HK-2 (cell line): ENCODE results near the gene CNTNAP4.

Source experiments
- DNase-seq: peaks from one replicate; pipeline ENCODE4 v3.0.0-alpha.2; 2018; ENCODE audit not compliant: unreplicated experiment

The CNTNAP4 gene

GRCh38 chr16:76276745-76277438 is at the start of gene CNTNAP4:
Gene CNTNAP4, plus strand, starts transcription at chr16:76277401. Its CDS starts 262 bp downstream, at chr16:76277663.
- no peak for DNase-seq

- DNase-seq = no peak
Observed at GRCh38 chr16:76228546-76229146, 48.6 kb upstream of the CNTNAP4 start.

- DNase-seq = no peak
Observed at GRCh38 chr16:76232704-76233103, 44.5 kb upstream of the CNTNAP4 start.

- no peak for DNase-seq
Observed at GRCh38 chr16:76235025-76235424, 42.2 kb upstream of the CNTNAP4 start.

GRCh38 chr16:76235426-76235825 is 41.8 kb upstream of the CNTNAP4 start:
- no peak for DNase-seq

GRCh38 chr16:76237471-76237870 is 39.7 kb upstream of the CNTNAP4 start:
- no peak for DNase-seq

GRCh38 chr16:76241755-76242154 is 35.4 kb upstream of the CNTNAP4 start:
- DNase-seq = no peak

- DNase-seq = no peak
Observed at GRCh38 chr16:76243620-76244019, 33.6 kb upstream of the CNTNAP4 start.

GRCh38 chr16:76246587-76246986 is 30.6 kb upstream of the CNTNAP4 start:
- no peak for DNase-seq

GRCh38 chr16:76265434-76266045 is 11.7 kb upstream of the CNTNAP4 start:
- peak; percentile 42 for DNase-seq

GRCh38 chr16:76268824-76269223 is 8.4 kb upstream of the CNTNAP4 start:
- no peak for DNase-seq

GRCh38 chr16:76277460-76278030 is 344 bp downstream of the CNTNAP4 start:
- no peak for DNase-seq

GRCh38 chr16:76278086-76278485 is 885 bp downstream of the CNTNAP4 start:
- no peak for DNase-seq

GRCh38 chr16:76278980-76279379 is 1.8 kb downstream of the CNTNAP4 start:
- no peak for DNase-seq

GRCh38 chr16:76280421-76281215 is 3.4 kb downstream of the CNTNAP4 start:
- no peak for DNase-seq

- no peak for DNase-seq
Observed at GRCh38 chr16:76287466-76287865, 10.3 kb downstream of the CNTNAP4 start.

- no peak for DNase-seq
Observed at GRCh38 chr16:76292218-76292617, 15.0 kb downstream of the CNTNAP4 start.

GRCh38 chr16:76293980-76294379 is 16.8 kb downstream of the CNTNAP4 start:
- no peak for DNase-seq

- no peak for DNase-seq
Observed at GRCh38 chr16:76294396-76295214, 17.4 kb downstream of the CNTNAP4 start.

GRCh38 chr16:76297941-76298340 is 20.7 kb downstream of the CNTNAP4 start:
- no peak for DNase-seq

- DNase-seq = no peak
Observed at GRCh38 chr16:76303637-76304314, 26.6 kb downstream of the CNTNAP4 start.
